B cell (primary cell): Measurements from ENCODE around the gene SMAD7. TPM values are rescaled to one million over a fixed set of nuclear protein-coding genes. Genes with fewer than 3 reads are reported as not detected.

ENCODE experiments used
- ATAC-seq: fragments of 200-7000 bp; cut with Tn5 transposase; one replicate; pipeline ENCODE4 v1.10.0; 2021; ENCODE audit warnings: low read depth, mild to moderate bottlenecking, moderate number of reproducible peaks, moderate library complexity
- CTCF ChIA-PET: fragments of 350-600 bp; sonication (Branson Sonifier 250); formaldehyde crosslinking; loops from one replicate; lab custom pipeline; 2021; ENCODE audit warnings: antibody characterized with exemption, inconsistent platforms; lab: Charles Lee
- POLR2A ChIA-PET: fragments of 350-600 bp; sonication (Branson Sonifier 250); formaldehyde crosslinking; loops from one replicate; lab custom pipeline; 2021; ENCODE audit warnings: antibody characterized with exemption; lab: Charles Lee
- DNase-seq: peaks from one replicate; pipeline ENCODE4 v3.0.0; 2013
- H2AFZ ChIP-seq: 2 replicates; pipeline ENCODE4 v1.6.1; 2012; ENCODE audit warnings: mild to moderate bottlenecking, low read depth, low read length; ENCODE audit not compliant: insufficient read depth, poor library complexity, severe bottlenecking
- H3K27ac ChIP-seq, 2 donors: 1 replicate in 1 of 2; 2 replicates in 1 of 2; pipeline ENCODE4 v1.5.1; 2012 to 2013; ENCODE audit warnings: low read length in 2 of 2, mild to moderate bottlenecking in 2 of 2, moderate library complexity in 1 of 2
- H3K27me3 ChIP-seq, 4 experiments: fragments of 200-600 bp in 1 of 4; sonication (generic) in 1 of 4; replicated peaks in 1 of 4; 1 replicate in 2 of 4; 2 replicates in 2 of 4; pipeline versions ENCODE4 v1.6.1 to v1.7.0; 2013 to 2016; ENCODE audit warnings: low read length in 3 of 4, mild to moderate bottlenecking in 2 of 4, mixed read lengths in 1 of 4, moderate library complexity in 1 of 4; ENCODE audit not compliant: insufficient read depth in 4 of 4, control insufficient read depth in 3 of 4; ENCODE audit errors: control extremely low read depth in 1 of 4
- H3K36me3 ChIP-seq, 2 experiments: replicated peaks in 1 of 2; 1 replicate in 1 of 2; 2 replicates in 1 of 2; pipeline versions ENCODE4 v1.6.1 to v1.7.1; 2013; ENCODE audit warnings: low read length in 1 of 2; ENCODE audit not compliant: insufficient read depth in 2 of 2, control insufficient read depth in 1 of 2; ENCODE audit errors: control extremely low read depth in 1 of 2, extremely low read depth in 1 of 2
- H3K4me1 ChIP-seq, 2 donors: fragments of 200-600 bp in 1 of 2; sonication (generic) in 1 of 2; 1 replicate in 1 of 2; 2 replicates in 1 of 2; pipeline versions ENCODE4 v1.5.1 to v1.6.1; 2013 to 2017; ENCODE audit warnings: low read length in 2 of 2; ENCODE audit not compliant: control insufficient read depth in 2 of 2, insufficient read depth in 2 of 2
- H3K4me2 ChIP-seq: replicated peaks from 2 replicates; pipeline ENCODE3; 2012; ENCODE audit warnings: mild to moderate bottlenecking, low read depth, low read length; ENCODE audit not compliant: poor library complexity, severe bottlenecking
- H3K4me3 ChIP-seq, 5 experiments: fragments of 200-600 bp in 1 of 5; sonication (generic) in 1 of 5; 1 replicate in 3 of 5; 2 replicates in 2 of 5; pipeline versions ENCODE4 v1.5.1 to v1.7.0; 2011 to 2016; ENCODE audit warnings: low read length in 4 of 5, mild to moderate bottlenecking in 4 of 5, low read depth in 2 of 5, control low read depth in 1 of 5, moderate library complexity in 1 of 5; ENCODE audit not compliant: insufficient read depth in 1 of 5; ENCODE audit errors: control extremely low read depth in 1 of 5, extremely low read depth in 1 of 5
- H3K79me2 ChIP-seq: fragments of 200-600 bp; sonication (generic); one replicate; pipeline ENCODE4 v1.6.0; 2016; ENCODE audit warnings: low read length; ENCODE audit not compliant: control insufficient read depth, insufficient read depth
- H3K9ac ChIP-seq: fragments of 200-600 bp; sonication (generic); 2 replicates; pipeline ENCODE4 v1.6.1; 2017; ENCODE audit warnings: mild to moderate bottlenecking, low read length, moderate library complexity
- H3K9me3 ChIP-seq, 3 donors: one replicate each; pipeline versions ENCODE4 v1.6.1 to v1.7.1; 2013; ENCODE audit warnings: low read length in 2 of 3; ENCODE audit not compliant: control insufficient read depth in 2 of 3, insufficient read depth in 1 of 3; ENCODE audit errors: control extremely low read depth in 1 of 3
- H4K20me1 ChIP-seq: 2 replicates; pipeline ENCODE4 v1.6.0; 2012; ENCODE audit warnings: mild to moderate bottlenecking, low read length; ENCODE audit not compliant: insufficient read depth, control insufficient read depth, poor library complexity, severe bottlenecking
- H3K27ac Mint-ChIP-seq: one replicate; pipeline ENCODE4 v1.8.0; 2021; ENCODE audit warnings: mixed read lengths
- H3K27me3 Mint-ChIP-seq: one replicate; pipeline ENCODE4 v1.8.0; 2021; ENCODE audit warnings: mixed read lengths
- H3K4me1 Mint-ChIP-seq: one replicate; pipeline ENCODE4 v1.8.0; 2021; ENCODE audit warnings: mixed read lengths
- H3K4me3 Mint-ChIP-seq: one replicate; pipeline ENCODE4 v1.8.0; 2021; ENCODE audit warnings: mixed read lengths
- H3K9me3 Mint-ChIP-seq: one replicate; pipeline ENCODE4 v1.8.0; 2022; ENCODE audit warnings: mixed read lengths; ENCODE audit not compliant: insufficient read depth
- EZH2 ChIP-seq: IDR thresholded peaks from 2 replicates; pipeline ENCODE4 v1.6.1; 2012; ENCODE audit warnings: borderline replicate concordance, low read depth, mild to moderate bottlenecking, moderate library complexity, low read length; ENCODE audit not compliant: insufficient read depth, poor library complexity, severe bottlenecking
- WGBS: methylation state at CpG from one replicate; pipeline ENCODE4 v1.1.5; 2013; ENCODE audit warnings: missing lambda C conversion rate; ENCODE audit not compliant: insufficient coverage; 5-methylcytosine and 5-hydroxymethylcytosine counted together
- intact Hi-C: fragments of 100-400 bp; cut with micrococcal nuclease; formaldehyde crosslinking; loops from one replicate; pipeline ENCODE4 v1.10.0; 2022
- polyA plus RNA-seq: library from polyadenylated mRNA; depleted of rRNA; stranded (reverse); fragments of >200 nt; gene quantifications from 2 replicates; pipeline ENCODE4 v1.2.3, GENCODE V29; 2012
- total RNA-seq, 2 donors: library from RNA; stranded (reverse); fragments of 120-200 nt in 1 of 2; gene quantifications; 1 replicate in 1 of 2; 2 replicates in 1 of 2; pipeline versions ENCODE4 v1.2.3 to v1.2.4, GENCODE V29; 2013 to 2022
- TF ChIP-seq, protein P1 (sequence below): fragments of 200-600 bp; IDR thresholded peaks from one replicate; pipeline ENCODE4 v1.8.0; 2022; ENCODE audit warnings: antibody characterized with exemption, mild to moderate bottlenecking

SMAD7 gene
- total and polyA plus RNA-seq, 2 donors (not counting 1 experiment from before 2014, with no cell fraction given), result 10.1 to 20.9 TPM

GRCh38 chr18:48994044-48994651 lies 43.4 kb upstream of the SMAD7 start:
- Histone ChIP-seq H2AFZ (no peak overlapping the region), H3K4me1 (peaks cover 18 to 20% of the 10 kb centered on the region in 2 donors), H3K27me3 (no peaks in the 10 kb centered on the region), H3K9me3 (no peaks in the 10 kb centered on the region), H3K4me2 (no peak overlapping the region), H3K4me3 (no peak overlapping the region), H4K20me1 (no peaks in the 10 kb centered on the region), H3K79me2 (no peaks in the 10 kb centered on the region), H3K9ac (no peak overlapping the region), H3K36me3 (no peaks in the 10 kb centered on the region), H3K27ac (no peak overlapping the region)
- ATAC-seq (no peak), DNase-seq (no peak)
- no peak overlapping the region for H3K4me3 Mint-ChIP-seq
- WGBS, result 100% methylated on average over 1 of the region's 15 CpGs
- no peak for TF ChIP-seq EZH2
- TF ChIP-seq, protein P1, sequence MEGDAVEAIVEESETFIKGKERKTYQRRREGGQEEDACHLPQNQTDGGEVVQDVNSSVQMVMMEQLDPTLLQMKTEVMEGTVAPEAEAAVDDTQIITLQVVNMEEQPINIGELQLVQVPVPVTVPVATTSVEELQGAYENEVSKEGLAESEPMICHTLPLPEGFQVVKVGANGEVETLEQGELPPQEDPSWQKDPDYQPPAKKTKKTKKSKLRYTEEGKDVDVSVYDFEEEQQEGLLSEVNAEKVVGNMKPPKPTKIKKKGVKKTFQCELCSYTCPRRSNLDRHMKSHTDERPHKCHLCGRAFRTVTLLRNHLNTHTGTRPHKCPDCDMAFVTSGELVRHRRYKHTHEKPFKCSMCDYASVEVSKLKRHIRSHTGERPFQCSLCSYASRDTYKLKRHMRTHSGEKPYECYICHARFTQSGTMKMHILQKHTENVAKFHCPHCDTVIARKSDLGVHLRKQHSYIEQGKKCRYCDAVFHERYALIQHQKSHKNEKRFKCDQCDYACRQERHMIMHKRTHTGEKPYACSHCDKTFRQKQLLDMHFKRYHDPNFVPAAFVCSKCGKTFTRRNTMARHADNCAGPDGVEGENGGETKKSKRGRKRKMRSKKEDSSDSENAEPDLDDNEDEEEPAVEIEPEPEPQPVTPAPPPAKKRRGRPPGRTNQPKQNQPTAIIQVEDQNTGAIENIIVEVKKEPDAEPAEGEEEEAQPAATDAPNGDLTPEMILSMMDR, result no peak
- H3K27ac Mint-ChIP-seq, result no peak overlapping the region
- CTCF ChIA-PET, result no interaction called here
- intact Hi-C loops, result no loop called here
- H3K27me3 Mint-ChIP-seq, result no peaks in the 10 kb centered on the region
- H3K4me1 Mint-ChIP-seq, result peaks cover 18% of the 10 kb centered on the region
- POLR2A ChIA-PET, result interaction anchor here (0.6 kb wide), 1 partner anchor 41 kb away, joined by 5 read pairs; no protein-coding TSS in a partner anchor
- no peaks in the 10 kb centered on the region for H3K9me3 Mint-ChIP-seq

GRCh38 chr18:48993586-48993985 lies 42.8 kb upstream of the SMAD7 start:
- no peak overlapping the region for H3K9ac ChIP-seq
- H3K27me3 ChIP-seq, result no peaks in the 10 kb centered on the region
- no peaks in the 10 kb centered on the region for H4K20me1 ChIP-seq
- H2AFZ ChIP-seq, result no peak overlapping the region
- no peaks in the 10 kb centered on the region for H3K9me3 Mint-ChIP-seq
- intact Hi-C loops, result loop anchor here (2.0 kb wide), 1 partner anchor 41 kb away; no protein-coding TSS in a partner anchor
- 100% methylated on average over 10 of the region's 10 CpGs for WGBS
- no peak overlapping the region for H3K4me3 ChIP-seq
- no peak overlapping the region for H3K27ac ChIP-seq
- ChIA-PET CTCF (no interaction called here), POLR2A (no interaction called here)
- H3K36me3 ChIP-seq, result no peaks in the 10 kb centered on the region
- H3K4me3 Mint-ChIP-seq, result no peak overlapping the region
- H3K4me2 ChIP-seq, result peak overlapping the region; percentile 72
- peaks cover 18% of the 10 kb centered on the region for H3K4me1 Mint-ChIP-seq
- TF ChIP-seq, protein P1, result no peak
- no peak for TF ChIP-seq EZH2
- ATAC-seq (no peak), DNase-seq (no peak)
- no peaks in the 10 kb centered on the region for H3K27me3 Mint-ChIP-seq
- H3K4me1 ChIP-seq, result peaks cover 18 to 20% of the 10 kb centered on the region in 2 donors
- H3K79me2 ChIP-seq, result no peaks in the 10 kb centered on the region
- no peaks in the 10 kb centered on the region for H3K9me3 ChIP-seq
- H3K27ac Mint-ChIP-seq, result no peak overlapping the region
